H54 (cell line): ENCODE results near the gene P2RY6.
"Not testable (repeated sequence)": the region's sequence is repeated elsewhere in the genome, so short reads cannot be mapped to it uniquely, and the experiment has no call there.

ENCODE experiments used
- DNase-seq: peaks from one replicate; pipeline ENCODE4 v3.0.0; 2011; ENCODE audit warnings: low spot score, mixed read lengths; ENCODE audit not compliant: insufficient read length
- FAIRE-seq: peaks from 3 replicates; lab custom pipeline; 2011; peaks lifted over from hg19 to GRCh38; lab: Jason Lieb, UNC
- POLR2A ChIP-seq: IDR thresholded peaks from 2 replicates; pipeline ENCODE4 v1.6.1; 2011; ENCODE audit warnings: low read depth, mild to moderate bottlenecking, low read length

Gene P2RY6

GRCh38 chr11:73272680-73273038, 521 bp downstream of the P2RY6 start:
- no peak for TF ChIP-seq POLR2A
- DNase-seq = no peak
- no peak for FAIRE-seq

GRCh38 chr11:73273222-73273895, 1.2 kb downstream of the P2RY6 start:
- no peak for TF ChIP-seq POLR2A
- FAIRE-seq (no peak), DNase-seq (no peak)

GRCh38 chr11:73274191-73274590, 2.1 kb downstream of the P2RY6 start:
- DNase-seq, FAIRE-seq: not testable (repeated sequence)

GRCh38 chr11:73274722-73275380, 2.7 kb downstream of the P2RY6 start:
- FAIRE-seq (no peak), DNase-seq (no peak)
- TF ChIP-seq POLR2A = no peak

DNA sequence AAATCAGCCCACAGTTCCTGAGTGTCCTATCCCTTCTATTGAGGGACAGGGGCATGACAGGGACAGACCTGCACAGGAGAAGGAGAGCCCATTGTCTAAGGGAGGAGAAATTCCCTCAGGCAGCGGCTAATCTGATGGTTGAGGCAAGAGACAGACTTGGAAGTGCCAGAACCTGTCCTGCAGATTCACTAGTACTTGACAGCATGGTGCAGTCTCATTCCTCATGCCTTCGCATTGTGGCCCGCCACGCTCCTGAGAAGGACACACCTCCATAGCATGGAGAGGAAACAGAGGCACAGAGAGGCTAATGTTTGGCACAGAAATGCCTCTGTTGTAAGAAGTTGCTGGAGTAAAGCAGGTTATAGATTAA, 3.2 kb downstream of the P2RY6 start:
- DNase-seq (no peak), FAIRE-seq (no peak)
- no peak for TF ChIP-seq POLR2A

DNA sequence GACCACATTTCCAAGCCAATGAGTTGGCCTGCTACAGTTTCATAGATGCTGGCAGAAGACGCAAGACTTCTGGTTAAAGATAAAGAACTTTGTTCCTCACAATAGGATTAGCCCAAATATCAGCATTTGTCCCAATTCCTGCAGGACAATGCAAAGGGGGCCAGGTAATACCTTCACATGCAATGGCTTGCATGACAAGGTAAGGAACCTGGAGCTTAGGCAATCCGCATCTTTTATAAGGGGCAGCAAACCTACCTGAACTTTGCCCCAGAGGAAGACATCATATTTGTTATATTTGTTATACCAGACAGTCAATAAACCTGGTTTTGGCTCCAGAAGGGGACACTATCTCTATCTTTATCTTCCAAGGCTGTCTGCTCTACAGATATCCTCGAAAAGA, 5.3 kb downstream of the P2RY6 start:
- FAIRE-seq (no peak), DNase-seq (no peak)
- no peak for TF ChIP-seq POLR2A

GRCh38 chr11:73280626-73281025, 8.5 kb downstream of the P2RY6 start:
- no peak for DNase-seq
- TF ChIP-seq POLR2A = no peak
- no peak for FAIRE-seq

DNA sequence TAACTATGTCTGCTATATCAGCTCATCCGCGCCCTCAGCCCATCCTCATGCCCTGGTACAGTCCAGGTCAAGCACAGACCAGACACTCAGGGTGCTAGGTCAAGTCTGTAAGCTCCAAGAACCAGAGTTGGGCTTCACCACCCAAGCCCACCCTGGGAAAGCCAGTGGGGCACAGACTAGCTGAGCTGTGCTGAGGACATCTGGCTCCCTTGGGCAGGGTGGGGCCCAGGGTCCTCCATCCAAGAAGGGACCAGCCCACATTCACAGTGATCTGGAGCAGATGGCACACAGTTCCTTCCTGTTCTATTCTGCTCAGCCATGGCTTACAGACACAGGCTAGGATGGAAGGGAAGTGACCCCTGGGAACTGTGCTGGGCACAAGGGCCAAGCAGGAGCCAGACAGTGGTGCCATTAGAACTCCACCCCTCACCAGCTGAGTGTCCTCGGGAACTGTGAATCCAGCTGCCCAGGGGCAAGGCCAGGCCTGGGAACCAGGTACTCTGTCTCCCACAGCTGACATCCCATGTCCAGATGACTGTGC, 9.1 kb downstream of the P2RY6 start:
- no peak for TF ChIP-seq POLR2A
- FAIRE-seq = no peak
- no peak for DNase-seq

GRCh38 chr11:73281796-73282660, 9.9 kb downstream of the P2RY6 start:
- no peak for DNase-seq
- FAIRE-seq = no peak
- TF ChIP-seq POLR2A = no peak

GRCh38 chr11:73283276-73284000, 11.3 kb downstream of the P2RY6 start:
- FAIRE-seq = no peak
- no peak for DNase-seq
- no peak for TF ChIP-seq POLR2A

DNA sequence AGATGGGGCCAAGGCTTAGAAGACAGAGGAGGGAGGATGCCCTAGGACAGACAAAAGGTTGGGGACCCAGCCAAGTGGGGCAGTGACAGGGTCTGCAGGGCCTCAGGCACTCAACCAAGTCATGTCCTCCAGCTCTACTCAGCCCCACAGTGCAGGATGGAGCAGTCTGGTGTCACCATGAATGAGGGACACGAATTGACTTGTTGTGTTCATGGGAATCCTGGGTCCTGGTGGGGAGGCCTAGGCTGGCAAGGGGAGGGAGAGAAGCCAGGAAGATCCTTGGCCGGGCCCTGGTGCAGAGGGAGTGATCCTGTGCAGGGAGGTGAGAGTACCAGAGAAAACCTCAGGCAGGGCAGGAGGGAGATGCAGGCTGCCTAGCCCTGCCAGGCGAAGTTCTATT, 12.0 kb downstream of the P2RY6 start:
- TF ChIP-seq POLR2A = no peak
- DNase-seq = no peak
- no peak for FAIRE-seq

DNA sequence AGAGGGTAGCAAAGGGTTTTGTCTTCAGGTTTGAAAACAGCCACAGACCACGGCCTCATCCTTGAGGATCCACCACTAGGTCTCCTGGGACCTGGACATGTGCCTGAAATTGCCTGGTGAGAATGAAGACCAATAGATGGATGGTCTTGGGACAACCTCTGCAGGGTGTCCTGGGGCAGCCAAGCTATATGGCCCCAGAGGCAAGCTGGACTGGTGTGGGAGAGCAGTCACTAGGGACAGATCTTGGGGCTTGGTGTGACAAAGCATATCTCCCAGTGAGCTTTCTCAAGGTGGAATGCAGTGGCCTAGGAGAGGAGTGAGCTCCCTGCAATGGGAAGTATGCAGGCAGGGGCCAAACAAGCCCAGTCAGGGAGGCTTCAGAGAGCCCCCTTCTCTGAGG, 13.6 kb downstream of the P2RY6 start:
- DNase-seq (no peak), FAIRE-seq (no peak)
- no peak for TF ChIP-seq POLR2A

DNA sequence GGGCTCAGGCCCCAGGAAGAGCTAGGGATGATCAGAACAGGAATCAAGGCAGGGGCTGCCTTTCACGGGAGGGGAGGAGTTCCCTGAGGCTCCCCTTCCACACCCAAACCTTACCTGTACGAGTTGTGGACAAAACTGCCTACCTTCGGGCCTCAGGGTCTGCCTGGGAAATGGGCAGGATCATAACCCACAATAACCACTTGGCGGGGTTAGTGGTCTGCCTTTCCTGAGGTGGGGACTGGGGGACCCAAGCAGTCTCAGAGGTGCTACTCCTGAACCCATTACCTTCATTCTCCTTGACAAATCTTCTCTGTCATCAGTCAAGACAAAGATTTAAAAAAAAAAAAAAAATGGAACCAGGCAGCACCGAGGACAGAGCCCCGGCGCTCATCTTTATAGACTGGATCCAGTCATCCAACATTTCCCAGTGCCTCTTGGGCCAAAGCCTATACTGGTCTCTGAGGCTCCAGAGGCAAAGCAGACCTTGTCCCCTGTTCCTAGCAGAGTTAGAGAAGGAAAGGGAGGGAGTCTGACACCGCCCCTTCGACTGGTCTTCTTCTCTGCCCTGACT, 14.2 kb downstream of the P2RY6 start:
- no peak for TF ChIP-seq POLR2A
- no peak for DNase-seq
- no peak for FAIRE-seq
